ENCODE results near the gene RIMKLB. TPM values are rescaled to one million over a fixed set of nuclear protein-coding genes. Genes with fewer than 3 reads are reported as not detected.

Gene RIMKLB
- total and polyA plus RNA-seq, 2 of the 8 experiments (the other 6 are each of a cell fraction or from before 2014, with no cell fraction given) = 37.8 to 78.2 TPM

GRCh38 chr12:8699714-8700113 is 1.9 kb downstream of the RIMKLB start:
- H3K23ac ChIP-seq (ENCODE audit: insufficient read length) = no peak overlapping the region
- ChIA-PET POLR2A (ENCODE audit: partially characterized antibody) (interaction anchor here (1.0 to 2.7 kb wide), 5 partner anchors 10 to 215 kb away, joined by 3 to 9 read pairs (median 4); no protein-coding TSS in a partner anchor), CTCF (ENCODE audit: partially characterized antibody) (interaction anchor here (0.6 to 1.3 kb wide), 4 partner anchors 12 to 185 kb away, joined by 3 read pairs; no protein-coding TSS in a partner anchor)
- H3K36me3 ChIP-seq (ENCODE audit: control insufficient read depth in 2 of 4, insufficient read depth in 4 of 4, low read length in 3 of 4) = peaks cover 0 to 10% (median 0%) of the 10 kb centered on the region in 4 experiments; a peak in 2 of 8 replicates
- H2BK5ac ChIP-seq (ENCODE audit: low read depth, low read length) = no peak overlapping the region
- no peaks in the 10 kb centered on the region; the same call in 1 of the 2 replicates for H3K79me1 ChIP-seq (ENCODE audit: low read depth, low read length)
- peaks cover 3 to 9% of the 10 kb centered on the region in 2 experiments for H4K20me1 ChIP-seq (replicated peaks in 1 of 2; ENCODE audit: control insufficient read depth in 1 of 2, insufficient read depth in 2 of 2, low read length in 2 of 2)
- peaks cover 24 to 63% of the 10 kb centered on the region in 2 experiments for H3K79me2 ChIP-seq (ENCODE audit: control insufficient read depth in 1 of 2, insufficient read depth in 2 of 2, low read length in 2 of 2)
- WGBS, 2 experiments (ENCODE audit: extremely low coverage in 1 of 2, insufficient coverage in 1 of 2, insufficient read length in 1 of 2, insufficient replicate concordance in 2 of 2, low coverage in 1 of 2, low lambda C conversion rate in 2 of 2, missing lambda C conversion rate in 1 of 2) = 15% methylated on average over 4 of the region's 4 CpGs; no CpG with 5 or more reads in 1 of the 2 experiments
- no peak overlapping the region for H3K4ac ChIP-seq (replicated peaks; ENCODE audit: insufficient read length, low read depth, low read length)
- no peak overlapping the region for H3K14ac ChIP-seq (ENCODE audit: insufficient read length)
- H3K27me3 ChIP-seq (replicated peaks in 1 of 4; ENCODE audit: control insufficient read depth in 3 of 4, extremely low read depth in 1 of 4, insufficient read depth in 3 of 4, low read length in 3 of 4) = no peaks in the 10 kb centered on the region
- H3K56ac ChIP-seq (replicated peaks; ENCODE audit: insufficient read length, low read depth, low read length) = no peak overlapping the region
- H3K4me3 ChIP-seq (ENCODE audit: extremely low read depth in 1 of 4, insufficient read depth in 2 of 4, low read depth in 3 of 4, low read length in 4 of 4) = peak overlapping the region; percentile 17 to 92 (median 50); a peak in 6 of 8 replicates
- no peaks in the 10 kb centered on the region for H3K9me3 ChIP-seq (ENCODE audit: insufficient read depth in 2 of 2, low read depth in 1 of 2, low read length in 1 of 2)
- H2BK120ac ChIP-seq (replicated peaks; ENCODE audit: low read depth, low read length) = no peak overlapping the region
- H3K18ac ChIP-seq (ENCODE audit: extremely low read depth, low read length) = peak overlapping the region; percentile 48; the same call in 1 of the 2 replicates
- H3K9ac ChIP-seq (replicated peaks in 1 of 4; ENCODE audit: extremely low read depth in 1 of 4, low read depth in 3 of 4, low read length in 3 of 4) = no peak overlapping the region
- peaks cover 6% of the 10 kb centered on the region; the same call in 1 of the 2 replicates for H3K23me2 ChIP-seq (ENCODE audit: low read depth, low read length)
- H4K91ac ChIP-seq (replicated peaks; ENCODE audit: insufficient read length, low read length) = no peak overlapping the region
- no peak overlapping the region for H2BK12ac ChIP-seq (ENCODE audit: low read depth, low read length)
- no peak for DNase-seq (ENCODE audit: low read depth in 1 of 2, low spot score in 2 of 2)
- no peak overlapping the region for H2BK20ac ChIP-seq (ENCODE audit: low read length)
- no peak overlapping the region for H2AK5ac ChIP-seq (ENCODE audit: low read depth, low read length)
- H4K5ac ChIP-seq (ENCODE audit: insufficient read length, low read depth, low read length) = no peak overlapping the region
- H2AFZ ChIP-seq (ENCODE audit: low read length) = no peak overlapping the region
- H2BK15ac ChIP-seq (ENCODE audit: low read length) = no peak overlapping the region
- H3K4me1 ChIP-seq (replicated peaks in 1 of 4; ENCODE audit: control insufficient read depth in 3 of 4, insufficient read depth in 4 of 4, low read length in 3 of 4) = peaks cover 2 to 7% (median 3%) of the 10 kb centered on the region in 4 experiments; a peak in 3 of 7 replicates
- H4K8ac ChIP-seq (ENCODE audit: extremely low read depth, insufficient read depth, low read length) = no peak overlapping the region
- H3K4me2 ChIP-seq (ENCODE audit: insufficient read depth in 1 of 2, low read depth in 2 of 2, low read length in 2 of 2) = peak overlapping the region; percentile 70 to 81
- no peak for FAIRE-seq
- no peak overlapping the region for H3K27ac ChIP-seq (ENCODE audit: low read depth, low read length)
- TF ChIP-seq TBP (IDR thresholded peaks at IDR 0.05; ENCODE audit: low read depth, low read length) (no peak), PHF8 (conservative IDR thresholded peaks at IDR 0.05; ENCODE audit: low read depth, low read length) (no peak), SUZ12 (IDR thresholded peaks at IDR 0.05; ENCODE audit: low read length) (no peak), HDAC2 (IDR thresholded peaks at IDR 0.05; ENCODE audit: borderline replicate concordance in 1 of 2, low read depth in 2 of 2, low read length in 2 of 2) (no peak), CBX8 (IDR thresholded peaks at IDR 0.05; ENCODE audit: borderline replicate concordance, low read depth, low read length) (no peak), SIN3A (conservative IDR thresholded peaks at IDR 0.05 in 1 of 2, IDR thresholded peaks at IDR 0.05 in 1 of 2; ENCODE audit: low read depth in 1 of 2, low read length in 2 of 2) (no peak), ATF3 (IDR thresholded peaks at IDR 0.05; ENCODE audit: insufficient read depth, low read depth, low read length) (no peak), KDM1A (IDR thresholded peaks at IDR 0.05; ENCODE audit: borderline replicate concordance, low read length) (no peak), TCF12 (IDR thresholded peaks at IDR 0.05; ENCODE audit: low read depth, low read length) (no peak), ZNF274 (IDR thresholded peaks at IDR 0.05; ENCODE audit: borderline replicate concordance, extremely low read depth, low read length) (no peak), SIRT6 (IDR thresholded peaks at IDR 0.05; ENCODE audit: low read length) (no peak), POLR2A (IDR thresholded peaks at IDR 0.05; ENCODE audit: control extremely low read depth in 1 of 2, low read depth in 2 of 2, low read length in 2 of 2) (no peak)
- TF ChIP-seq, protein P1, sequence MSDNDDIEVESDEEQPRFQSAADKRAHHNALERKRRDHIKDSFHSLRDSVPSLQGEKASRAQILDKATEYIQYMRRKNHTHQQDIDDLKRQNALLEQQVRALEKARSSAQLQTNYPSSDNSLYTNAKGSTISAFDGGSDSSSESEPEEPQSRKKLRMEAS (IDR thresholded peaks at IDR 0.05) = no peak

All from H1 (cell line).